Tibial nerve (tissue), 3 donors: Measurements from ENCODE around the gene LDLRAP1.

Source experiments
- CTCF ChIP-seq, 5 experiments: fragments of 200-600 bp in 3 of 5; fragments of 450-650 bp in 2 of 5; sonication (generic) in 3 of 5; IDR thresholded peaks; one replicate each; pipeline ENCODE4 v1.5.1; 2016 to 2019; ENCODE audit warnings: antibody characterized with exemption in 5 of 5, mild to moderate bottlenecking in 3 of 5, moderate library complexity in 2 of 5
- POLR2A ChIP-seq, 2 donors: fragments of 450-650 bp; IDR thresholded peaks; one replicate each; pipeline ENCODE4 v1.6.1; 2017; ENCODE audit warnings: antibody characterized with exemption in 2 of 2, mild to moderate bottlenecking in 2 of 2, moderate library complexity in 2 of 2

GRCh38 chr1:25530186-25531081 is 13.0 kb upstream of the LDLRAP1 start:
- TF ChIP-seq CTCF (IDR thresholded peaks at IDR 0.05) (no peak), POLR2A (IDR thresholded peaks at IDR 0.05) (no peak)
